ENCODE measurements around the gene INPP5B.
A peak's percentile ranks its signal among the peaks of the same experiment; 100 is the strongest.

The INPP5B gene

DNA sequence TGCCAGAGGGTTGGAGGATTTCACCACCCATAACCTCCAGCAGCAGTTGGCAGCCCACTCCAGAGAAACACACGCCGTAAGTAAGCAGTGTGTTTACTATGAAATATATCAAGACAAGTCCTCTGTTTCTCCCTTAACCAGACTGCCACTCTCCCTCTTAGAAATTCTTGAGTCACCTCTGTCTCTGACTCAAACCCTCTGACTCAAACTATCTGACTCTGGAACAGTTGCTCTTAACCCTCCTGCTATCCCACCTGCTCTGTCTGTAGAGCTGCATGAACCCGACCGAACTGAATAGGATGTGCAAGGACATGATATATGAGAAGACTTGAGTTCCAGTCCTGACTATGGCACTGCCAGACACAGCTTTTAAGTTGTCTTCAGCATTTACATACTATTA, 14.1 kb downstream of the INPP5B start:
- TF ChIP-seq, protein P1, sequence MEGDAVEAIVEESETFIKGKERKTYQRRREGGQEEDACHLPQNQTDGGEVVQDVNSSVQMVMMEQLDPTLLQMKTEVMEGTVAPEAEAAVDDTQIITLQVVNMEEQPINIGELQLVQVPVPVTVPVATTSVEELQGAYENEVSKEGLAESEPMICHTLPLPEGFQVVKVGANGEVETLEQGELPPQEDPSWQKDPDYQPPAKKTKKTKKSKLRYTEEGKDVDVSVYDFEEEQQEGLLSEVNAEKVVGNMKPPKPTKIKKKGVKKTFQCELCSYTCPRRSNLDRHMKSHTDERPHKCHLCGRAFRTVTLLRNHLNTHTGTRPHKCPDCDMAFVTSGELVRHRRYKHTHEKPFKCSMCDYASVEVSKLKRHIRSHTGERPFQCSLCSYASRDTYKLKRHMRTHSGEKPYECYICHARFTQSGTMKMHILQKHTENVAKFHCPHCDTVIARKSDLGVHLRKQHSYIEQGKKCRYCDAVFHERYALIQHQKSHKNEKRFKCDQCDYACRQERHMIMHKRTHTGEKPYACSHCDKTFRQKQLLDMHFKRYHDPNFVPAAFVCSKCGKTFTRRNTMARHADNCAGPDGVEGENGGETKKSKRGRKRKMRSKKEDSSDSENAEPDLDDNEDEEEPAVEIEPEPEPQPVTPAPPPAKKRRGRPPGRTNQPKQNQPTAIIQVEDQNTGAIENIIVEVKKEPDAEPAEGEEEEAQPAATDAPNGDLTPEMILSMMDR (IDR thresholded peaks at IDR 0.05; ENCODE audit: low read depth, low read length), result no peak
- H3K4me3 ChIP-seq (ENCODE audit: low read depth, low read length), result no peak overlapping the region

GRCh38 chr1:37931361-37932158, 15.3 kb downstream of the INPP5B start:
- TF ChIP-seq, protein P1 (IDR thresholded peaks at IDR 0.05; ENCODE audit: low read depth, low read length), result no peak
- peak overlapping the region; percentile 78 for H3K4me3 ChIP-seq (ENCODE audit: low read depth, low read length)

GRCh38 chr1:37931102-37931360, 15.8 kb downstream of the INPP5B start:
- H3K4me3 ChIP-seq (ENCODE audit: low read depth, low read length), result peak overlapping the region; percentile 78
- TF ChIP-seq, protein P1 (IDR thresholded peaks at IDR 0.05; ENCODE audit: low read depth, low read length), result no peak

DNA sequence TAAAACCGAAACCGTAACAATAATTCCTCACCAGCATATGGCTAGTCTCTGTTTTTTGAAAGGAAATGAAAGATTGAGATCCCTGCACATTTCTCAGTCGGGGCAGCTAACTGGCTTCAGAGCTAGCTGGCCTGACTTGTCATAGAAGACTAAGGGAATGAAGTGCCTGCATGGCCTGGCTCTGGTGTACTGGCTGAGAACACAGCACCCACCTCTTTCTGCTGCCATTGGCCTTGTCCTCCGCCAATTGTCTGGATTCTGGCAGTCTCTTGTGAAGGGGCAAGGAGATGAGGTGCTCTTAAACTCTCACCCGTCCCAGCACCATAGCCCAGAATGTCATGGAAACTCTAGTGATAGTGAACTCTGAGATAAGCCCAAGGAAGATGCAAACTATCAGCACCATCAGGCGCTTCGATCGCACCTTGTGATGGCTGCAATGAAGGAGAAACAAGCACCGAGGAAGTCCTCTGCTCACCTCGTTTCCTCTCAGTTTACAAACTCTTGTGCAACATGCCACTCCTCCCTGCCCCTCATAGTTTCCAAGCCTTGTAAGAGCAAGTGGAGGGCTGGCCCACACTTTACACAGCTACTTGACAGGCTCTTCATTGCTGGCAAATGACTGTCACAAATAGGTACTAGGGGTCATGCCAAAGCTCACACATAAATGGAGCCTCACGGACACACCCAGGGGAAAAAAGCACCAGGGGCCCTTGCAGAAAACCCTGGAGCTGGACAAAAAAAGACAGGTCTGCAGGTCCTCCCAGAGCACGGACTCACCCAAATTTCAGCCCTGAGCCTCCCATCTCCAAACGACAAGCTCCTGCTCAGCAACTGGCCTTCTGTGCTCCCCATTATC, 16.4 kb downstream of the INPP5B start:
- TF ChIP-seq, protein P1 (IDR thresholded peaks at IDR 0.05; ENCODE audit: low read depth, low read length), result no peak
- H3K4me3 ChIP-seq (ENCODE audit: low read depth, low read length), result peak overlapping the region; percentile 78

DNA sequence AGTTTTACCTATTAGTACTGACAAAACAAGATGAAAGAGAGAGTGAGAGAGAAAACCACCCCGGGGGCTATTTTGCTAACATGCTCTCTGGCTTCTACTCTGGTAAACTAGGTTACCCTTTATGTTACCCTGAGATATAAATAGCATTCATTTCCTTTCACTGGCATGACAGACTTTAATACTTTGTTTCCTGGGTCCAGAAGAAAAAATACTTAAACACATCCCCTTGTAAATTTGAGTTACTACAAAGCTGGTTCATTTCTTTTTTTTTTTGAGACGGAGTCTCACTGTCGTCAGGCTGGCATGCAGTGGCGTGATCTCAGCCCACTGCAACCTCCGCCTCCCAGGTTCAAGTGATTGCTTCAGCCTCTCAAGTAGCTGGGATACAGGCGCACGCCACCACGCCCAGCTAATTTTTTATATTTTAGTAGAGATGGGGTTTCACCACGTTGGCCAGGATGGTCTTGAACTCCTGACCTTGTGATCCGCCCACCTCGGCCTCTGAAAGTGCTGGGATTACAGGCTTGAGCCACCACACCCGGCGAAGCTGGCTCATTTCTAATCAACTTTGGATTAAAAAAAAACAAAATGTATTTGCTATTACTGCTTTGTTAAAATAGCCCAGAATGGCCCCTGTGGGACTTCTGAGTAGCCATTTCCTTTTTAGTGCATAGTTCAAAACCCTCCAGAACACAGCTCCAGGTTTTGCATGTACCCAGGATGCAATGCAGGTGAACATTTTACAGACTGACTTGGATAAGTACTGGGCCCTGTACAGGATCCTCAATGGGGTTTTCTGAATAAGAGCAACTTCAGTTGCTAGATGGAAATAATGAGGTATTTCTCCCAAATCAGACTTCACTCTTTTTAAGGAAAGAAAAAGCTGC, 20.6 kb downstream of the INPP5B start:
- H3K4me3 ChIP-seq (ENCODE audit: low read depth, low read length), result no peak overlapping the region
- TF ChIP-seq, protein P1 (IDR thresholded peaks at IDR 0.05; ENCODE audit: low read depth, low read length), result no peak

DNA sequence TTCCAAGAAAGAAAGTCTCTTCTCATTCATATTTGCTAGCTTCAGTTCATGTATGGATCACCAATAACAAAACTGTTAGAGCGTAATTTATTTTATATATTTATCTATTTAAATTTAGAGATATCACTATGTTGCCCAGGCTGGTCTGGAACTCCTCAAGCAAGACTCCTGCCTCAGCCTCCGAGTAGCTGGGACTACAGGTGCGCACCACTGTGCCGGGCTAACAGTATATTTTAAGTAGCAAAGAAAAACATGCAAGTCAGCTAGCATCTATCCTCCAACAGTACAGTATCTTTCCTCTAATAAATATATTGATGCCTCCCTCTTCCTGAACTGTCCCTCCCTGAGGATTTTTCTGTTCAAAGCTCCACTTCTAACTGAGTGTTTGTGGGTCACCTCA, 21.5 kb downstream of the INPP5B start:
- no peak overlapping the region for H3K4me3 ChIP-seq (ENCODE audit: low read depth, low read length)

More for the DNA sequence above, 21.5 kb downstream of the INPP5B start:
- TF ChIP-seq, protein P1 (IDR thresholded peaks at IDR 0.05; ENCODE audit: low read depth, low read length), result no peak

Data from WI38 (cell line).